Prostate gland (tissue), 2 donors: ENCODE data around the gene MEF2A.

ENCODE experiments used
- CTCF ChIP-seq, 4 experiments: fragments of 200-600 bp in 2 of 4; fragments of 450-650 bp in 2 of 4; sonication (generic) in 2 of 4; IDR thresholded peaks; 1 replicate in 3 of 4; 2 replicates in 1 of 4; pipeline ENCODE4 v1.5.1; 2016 to 2019; ENCODE audit warnings: antibody characterized with exemption in 4 of 4, mild to moderate bottlenecking in 2 of 4, moderate library complexity in 2 of 4
- POLR2A ChIP-seq: fragments of 450-650 bp; IDR thresholded peaks from one replicate; pipeline ENCODE4 v1.6.1; 2016; ENCODE audit warnings: antibody characterized with exemption, mild to moderate bottlenecking

GRCh38 chr15:99727330-99727729, 161.5 kb downstream of the MEF2A start:
- TF ChIP-seq POLR2A: no peak
- no peak for TF ChIP-seq CTCF (IDR thresholded peaks at IDR 0.05)
